HepG2 (cell line): ENCODE measurements around the gene CST4. TPM values are rescaled to one million over a fixed set of nuclear protein-coding genes. Genes with fewer than 3 reads are reported as not detected.

Experiments
- ATAC-seq: fragments of 200-7000 bp; cut with Tn5 transposase; 3 replicates; pipeline ENCODE4 v1.9.1; 2020; ENCODE audit warnings: mild to moderate bottlenecking, moderate library complexity
- BruUV-seq: library from RNA; stranded (reverse); fragments of 400-500 nt; replicated peaks from 2 replicates; lab custom pipeline; 2021; lab: Mats Ljungman, UMichigan
- CTCF ChIA-PET: fragments of 300-600 bp; formaldehyde crosslinking; extraction: SDS; loops from one replicate; lab custom pipeline; 2021; ENCODE audit warnings: low total read pairs, inconsistent platforms, low intra/inter-chr PET ratio; lab: Yijun Ruan, JAX
- POLR2A ChIA-PET: fragments of 350-600 bp; sonication (Branson Sonifier 250); formaldehyde crosslinking; loops from one replicate; lab custom pipeline; 2020; ENCODE audit warnings: antibody characterized with exemption, inconsistent platforms; lab: Yijun Ruan, JAX
- DNase-seq: peaks from one replicate; pipeline ENCODE4 v3.0.0-alpha.2; 2015; ENCODE audit warnings: low spot score
- FAIRE-seq: peaks from 3 replicates; lab custom pipeline; 2011; peaks lifted over from hg19 to GRCh38; lab: Jason Lieb, UNC
- H2AFZ ChIP-seq: one replicate; pipeline ENCODE4 v1.6.1; 2011; ENCODE audit warnings: low read length, inconsistent platforms
- H3K27ac ChIP-seq: fragments of 300-600 bp; 3 replicates; pipeline ENCODE4 v1.8.0; 2011; ENCODE audit warnings: mixed run types, mild to moderate bottlenecking, mixed read lengths, low read length, inconsistent platforms; ENCODE audit not compliant: insufficient read depth; ENCODE audit errors: extremely low read length
- H3K27me3 ChIP-seq, 2 experiments: fragments of 200-600 bp in 1 of 2; 2 replicates in 1 of 2; 3 replicates in 1 of 2; pipeline versions ENCODE4 v1.6.0 to v1.8.0; 2011; ENCODE audit warnings: low read length in 2 of 2, mild to moderate bottlenecking in 2 of 2, moderate library complexity in 2 of 2, inconsistent platforms in 1 of 2; ENCODE audit not compliant: insufficient read depth in 2 of 2, control insufficient read depth in 1 of 2
- H3K36me3 ChIP-seq, 2 experiments: fragments of 200-600 bp in 1 of 2; replicated peaks in 1 of 2; 2 replicates in 1 of 2; 3 replicates in 1 of 2; pipeline versions ENCODE4 v1.5.1 to v1.8.0; 2011; ENCODE audit warnings: low read length in 2 of 2, inconsistent platforms in 1 of 2; ENCODE audit not compliant: insufficient read depth in 2 of 2, control insufficient read depth in 1 of 2
- H3K4me1 ChIP-seq: 2 replicates; pipeline ENCODE4 v1.5.1; 2012; ENCODE audit warnings: low read length, inconsistent platforms; ENCODE audit not compliant: insufficient read depth
- H3K4me2 ChIP-seq: 2 replicates; pipeline ENCODE4 v1.6.0; 2011; ENCODE audit warnings: low read depth, low read length, inconsistent platforms
- H3K4me3 ChIP-seq, 3 experiments: fragments of 200-600 bp in 1 of 3; sonication (generic), shearing (Covaris generic) in 1 of 3; replicated peaks in 1 of 3; 2 replicates each; pipeline ENCODE4 v1.5.1; 2011 to 2016; ENCODE audit warnings: low read length in 3 of 3, inconsistent platforms in 2 of 3, low read depth in 2 of 3, mild to moderate bottlenecking in 2 of 3, control low read depth in 1 of 3, mixed read lengths in 1 of 3; ENCODE audit not compliant: insufficient read depth in 1 of 3
- H3K79me2 ChIP-seq: one replicate; pipeline ENCODE4 v1.6.1; 2011; ENCODE audit warnings: low read length, inconsistent platforms; ENCODE audit not compliant: insufficient read depth
- H3K9ac ChIP-seq: 2 replicates; pipeline ENCODE4 v1.6.0; 2011; ENCODE audit warnings: mild to moderate bottlenecking, low read depth, low read length, inconsistent platforms; ENCODE audit not compliant: insufficient read depth
- H3K9me3 ChIP-seq: 2 replicates; pipeline ENCODE4 v1.5.1; 2012; ENCODE audit warnings: mild to moderate bottlenecking, low read length
- H4K20me1 ChIP-seq: 2 replicates; pipeline ENCODE4 v1.6.0; 2011; ENCODE audit warnings: inconsistent platforms, mild to moderate bottlenecking, low read length, moderate library complexity; ENCODE audit not compliant: insufficient read depth
- ATAD3A ChIP-seq: sonication (generic); formaldehyde crosslinking; IDR thresholded peaks from 2 replicates; pipeline ENCODE4 v1.4.0; 2020; ENCODE audit warnings: missing genetic modification reagents
- GATAD1 ChIP-seq: IDR thresholded peaks from 2 replicates; pipeline ENCODE4 v1.6.1; 2016; ENCODE audit warnings: missing genetic modification reagents, missing compliant biosample characterization
- MEIS1 ChIP-seq: sonication (generic); formaldehyde crosslinking; IDR thresholded peaks from 2 replicates; pipeline ENCODE4 v1.9.0; 2021; ENCODE audit warnings: mild to moderate bottlenecking, missing genetic modification reagents, moderate library complexity, borderline replicate concordance
- RBFOX2 ChIP-seq: fragments of 200-400 bp; formaldehyde crosslinking; IDR thresholded peaks from 2 replicates; pipeline ENCODE4 v1.6.1; 2017; ENCODE audit warnings: low read depth, mild to moderate bottlenecking, low read length
- SETDB1 ChIP-seq: sonication (generic); formaldehyde crosslinking; IDR thresholded peaks from 2 replicates; pipeline ENCODE4 v1.5.1; 2020; ENCODE audit warnings: missing genetic modification reagents, mild to moderate bottlenecking, borderline replicate concordance
- ZNF10 ChIP-seq: sonication (generic); formaldehyde crosslinking; IDR thresholded peaks from 2 replicates; pipeline ENCODE4 v1.4.0; 2020; ENCODE audit warnings: mild to moderate bottlenecking, low read depth, missing genetic modification reagents, borderline replicate concordance
- ZNF317 ChIP-seq: sonication (generic); formaldehyde crosslinking; IDR thresholded peaks from 2 replicates; pipeline ENCODE4 v1.5.0; 2020; ENCODE audit warnings: mild to moderate bottlenecking, missing genetic modification reagents
- ZNF737 ChIP-seq: sonication (generic); formaldehyde crosslinking; IDR thresholded peaks from 2 replicates; pipeline ENCODE4 v1.5.0; 2020; ENCODE audit warnings: missing genetic modification reagents, mild to moderate bottlenecking, borderline replicate concordance
- WGBS: methylation state at CpG from one replicate; pipeline ENCODE4 v1.1.6; 2017; ENCODE audit warnings: low lambda C conversion rate; 5-methylcytosine and 5-hydroxymethylcytosine counted together
- in situ Hi-C: cut with HindIII; loops from 2 replicates; pipeline ENCODE4 v1.10.0; 2017; ENCODE audit warnings: low pct_unique_long_range_greater_than_20kb; ENCODE audit not compliant: extremely low pct_ligation_motif_present
- intact Hi-C: fragments of 100-400 bp; cut with micrococcal nuclease; formaldehyde crosslinking; loops from one replicate; pipeline ENCODE4 v1.10.0; 2022; ENCODE audit not compliant: unreplicated experiment
- polyA plus RNA-seq, 8 experiments: library from polyadenylated mRNA; depleted of rRNA in 3 of 8; stranded (reverse) in 7 of 8; unstranded in 1 of 8; fragments of >200 nt; fragmentation: Illumina TruSeq in 4 of 8; extraction: Trizol in 4 of 8; gene quantifications; 2 replicates each; pipeline versions ENCODE4 v1.2.1 to v1.2.3, GENCODE V29; 2011 to 2016; ENCODE audit warnings: low read depth in 4 of 8, missing spikeins in 1 of 8, mixed read lengths in 1 of 8; ENCODE audit not compliant: insufficient read depth in 1 of 8
- total RNA-seq, 5 experiments: library from RNA; depleted of rRNA; stranded (reverse); fragments of >200 nt; fragmentation: Illumina TruSeq; extraction: Trizol; gene quantifications; 2 replicates each; pipeline ENCODE4 v1.2.3, GENCODE V29; 2016; ENCODE audit warnings: low read depth in 1 of 5
- TF ChIP-seq, protein P1 (sequence below): sonication (generic); formaldehyde crosslinking; IDR thresholded peaks from 2 replicates; pipeline ENCODE4 v1.4.0; 2020; ENCODE audit warnings: low read depth, mild to moderate bottlenecking, missing genetic modification reagents
- TF ChIP-seq, protein P2 (sequence below): sonication (generic); formaldehyde crosslinking; conservative IDR thresholded peaks from 2 replicates; pipeline ENCODE4 v1.8.0; 2022; ENCODE audit warnings: mild to moderate bottlenecking, moderate library complexity, missing genetic modification reagents
- TF ChIP-seq, protein P3 (sequence below): sonication (generic); formaldehyde crosslinking; IDR thresholded peaks from 2 replicates; pipeline ENCODE4 v1.4.0; 2020; ENCODE audit warnings: missing genetic modification reagents, borderline replicate concordance
- TF ChIP-seq, protein P4 (sequence below): sonication (generic); formaldehyde crosslinking; IDR thresholded peaks from 2 replicates; pipeline ENCODE4 v1.5.0; 2020; ENCODE audit warnings: missing genetic modification reagents
- TF ChIP-seq, protein P5 (sequence below): sonication (generic); formaldehyde crosslinking; IDR thresholded peaks from 2 replicates; pipeline ENCODE4 v1.4.0; 2020; ENCODE audit warnings: mild to moderate bottlenecking, missing genetic modification reagents

The CST4 gene
- total and polyA plus RNA-seq, 2 of the 13 experiments (the other 11 are each of a cell fraction or from before 2014, with no cell fraction given), result not detected

DNA sequence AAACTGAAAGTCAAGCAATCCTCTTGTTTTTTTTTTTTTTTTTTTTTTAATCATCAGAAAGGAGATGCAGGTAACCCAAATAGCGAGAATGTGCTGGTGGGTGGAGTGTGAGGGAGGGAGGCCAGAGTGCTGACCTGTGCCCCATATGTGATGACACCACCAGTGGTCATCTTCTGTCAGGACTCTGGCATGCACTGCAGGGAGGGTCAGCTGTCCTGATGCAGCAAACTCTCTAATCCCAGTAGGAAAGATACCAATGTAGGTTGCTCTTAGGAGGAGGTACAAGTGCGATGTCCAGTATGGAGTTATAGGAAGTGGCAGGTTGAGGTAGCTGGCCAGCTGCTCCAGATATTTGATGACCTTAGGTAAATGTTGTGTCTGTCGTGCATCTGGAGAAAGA is 2.8 kb upstream of the CST4 start (continued):
- TF ChIP-seq, protein P1, sequence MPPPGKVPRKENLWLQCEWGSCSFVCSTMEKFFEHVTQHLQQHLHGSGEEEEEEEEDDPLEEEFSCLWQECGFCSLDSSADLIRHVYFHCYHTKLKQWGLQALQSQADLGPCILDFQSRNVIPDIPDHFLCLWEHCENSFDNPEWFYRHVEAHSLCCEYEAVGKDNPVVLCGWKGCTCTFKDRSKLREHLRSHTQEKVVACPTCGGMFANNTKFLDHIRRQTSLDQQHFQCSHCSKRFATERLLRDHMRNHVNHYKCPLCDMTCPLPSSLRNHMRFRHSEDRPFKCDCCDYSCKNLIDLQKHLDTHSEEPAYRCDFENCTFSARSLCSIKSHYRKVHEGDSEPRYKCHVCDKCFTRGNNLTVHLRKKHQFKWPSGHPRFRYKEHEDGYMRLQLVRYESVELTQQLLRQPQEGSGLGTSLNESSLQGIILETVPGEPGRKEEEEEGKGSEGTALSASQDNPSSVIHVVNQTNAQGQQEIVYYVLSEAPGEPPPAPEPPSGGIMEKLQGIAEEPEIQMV (CRISPR knock-in tag), result no peak
- TF ChIP-seq, all 625 proteins: peak for 0

- H3K4me1 ChIP-seq, result peaks cover 23% of the 10 kb centered on the region
- no peak overlapping the region for H3K27ac ChIP-seq
- POLR2A ChIA-PET, result no interaction called here
- FAIRE-seq (no peak), DNase-seq (no peak), ATAC-seq (no peak)
- no peaks in the 10 kb centered on the region for H4K20me1 ChIP-seq
- H3K27me3 ChIP-seq, result peaks cover 1 to 14% of the 10 kb centered on the region in 2 experiments; a peak in 3 of 5 replicates
- in situ Hi-C loops, result no loop called here
- H3K4me3 ChIP-seq, result no peak overlapping the region
- CTCF ChIA-PET, result no interaction called here
- H3K9ac ChIP-seq, result no peak overlapping the region
- no peak overlapping the region for H2AFZ ChIP-seq
- no TSS peak for BruUV-seq
- intact Hi-C loops, result no loop called here
- H3K9me3 ChIP-seq, result no peaks in the 10 kb centered on the region
- no peak overlapping the region for H3K4me2 ChIP-seq
- no peaks in the 10 kb centered on the region for H3K79me2 ChIP-seq
- H3K36me3 ChIP-seq, result no peaks in the 10 kb centered on the region
- WGBS, result 17% methylated on average over 7 of the region's 8 CpGs
- TF ChIP-seq GATAD1 (CRISPR knock-in tag) (no peak), RBFOX2 (no peak), SETDB1 (CRISPR knock-in tag) (no peak), ATAD3A (no peak), ZNF737 (CRISPR knock-in tag) (no peak), ZNF317 (CRISPR knock-in tag) (no peak), MEIS1 (CRISPR knock-in tag) (no peak), ZNF10 (CRISPR knock-in tag) (no peak)
- TF ChIP-seq, protein P2, sequence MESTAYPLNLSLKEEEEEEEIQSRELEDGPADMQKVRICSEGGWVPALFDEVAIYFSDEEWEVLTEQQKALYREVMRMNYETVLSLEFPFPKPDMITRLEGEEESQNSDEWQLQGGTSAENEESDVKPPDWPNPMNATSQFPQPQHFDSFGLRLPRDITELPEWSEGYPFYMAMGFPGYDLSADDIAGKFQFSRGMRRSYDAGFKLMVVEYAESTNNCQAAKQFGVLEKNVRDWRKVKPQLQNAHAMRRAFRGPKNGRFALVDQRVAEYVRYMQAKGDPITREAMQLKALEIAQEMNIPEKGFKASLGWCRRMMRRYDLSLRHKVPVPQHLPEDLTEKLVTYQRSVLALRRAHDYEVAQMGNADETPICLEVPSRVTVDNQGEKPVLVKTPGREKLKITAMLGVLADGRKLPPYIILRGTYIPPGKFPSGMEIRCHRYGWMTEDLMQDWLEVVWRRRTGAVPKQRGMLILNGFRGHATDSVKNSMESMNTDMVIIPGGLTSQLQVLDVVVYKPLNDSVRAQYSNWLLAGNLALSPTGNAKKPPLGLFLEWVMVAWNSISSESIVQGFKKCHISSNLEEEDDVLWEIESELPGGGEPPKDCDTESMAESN (CRISPR knock-in tag), result no peak
- TF ChIP-seq, protein P3, sequence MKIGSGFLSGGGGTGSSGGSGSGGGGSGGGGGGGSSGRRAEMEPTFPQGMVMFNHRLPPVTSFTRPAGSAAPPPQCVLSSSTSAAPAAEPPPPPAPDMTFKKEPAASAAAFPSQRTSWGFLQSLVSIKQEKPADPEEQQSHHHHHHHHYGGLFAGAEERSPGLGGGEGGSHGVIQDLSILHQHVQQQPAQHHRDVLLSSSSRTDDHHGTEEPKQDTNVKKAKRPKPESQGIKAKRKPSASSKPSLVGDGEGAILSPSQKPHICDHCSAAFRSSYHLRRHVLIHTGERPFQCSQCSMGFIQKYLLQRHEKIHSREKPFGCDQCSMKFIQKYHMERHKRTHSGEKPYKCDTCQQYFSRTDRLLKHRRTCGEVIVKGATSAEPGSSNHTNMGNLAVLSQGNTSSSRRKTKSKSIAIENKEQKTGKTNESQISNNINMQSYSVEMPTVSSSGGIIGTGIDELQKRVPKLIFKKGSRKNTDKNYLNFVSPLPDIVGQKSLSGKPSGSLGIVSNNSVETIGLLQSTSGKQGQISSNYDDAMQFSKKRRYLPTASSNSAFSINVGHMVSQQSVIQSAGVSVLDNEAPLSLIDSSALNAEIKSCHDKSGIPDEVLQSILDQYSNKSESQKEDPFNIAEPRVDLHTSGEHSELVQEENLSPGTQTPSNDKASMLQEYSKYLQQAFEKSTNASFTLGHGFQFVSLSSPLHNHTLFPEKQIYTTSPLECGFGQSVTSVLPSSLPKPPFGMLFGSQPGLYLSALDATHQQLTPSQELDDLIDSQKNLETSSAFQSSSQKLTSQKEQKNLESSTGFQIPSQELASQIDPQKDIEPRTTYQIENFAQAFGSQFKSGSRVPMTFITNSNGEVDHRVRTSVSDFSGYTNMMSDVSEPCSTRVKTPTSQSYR (CRISPR knock-in tag), result no peak
- TF ChIP-seq, protein P4, sequence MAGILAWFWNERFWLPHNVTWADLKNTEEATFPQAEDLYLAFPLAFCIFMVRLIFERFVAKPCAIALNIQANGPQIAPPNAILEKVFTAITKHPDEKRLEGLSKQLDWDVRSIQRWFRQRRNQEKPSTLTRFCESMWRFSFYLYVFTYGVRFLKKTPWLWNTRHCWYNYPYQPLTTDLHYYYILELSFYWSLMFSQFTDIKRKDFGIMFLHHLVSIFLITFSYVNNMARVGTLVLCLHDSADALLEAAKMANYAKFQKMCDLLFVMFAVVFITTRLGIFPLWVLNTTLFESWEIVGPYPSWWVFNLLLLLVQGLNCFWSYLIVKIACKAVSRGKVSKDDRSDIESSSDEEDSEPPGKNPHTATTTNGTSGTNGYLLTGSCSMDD (CRISPR knock-in tag), result no peak
- TF ChIP-seq, protein P5, sequence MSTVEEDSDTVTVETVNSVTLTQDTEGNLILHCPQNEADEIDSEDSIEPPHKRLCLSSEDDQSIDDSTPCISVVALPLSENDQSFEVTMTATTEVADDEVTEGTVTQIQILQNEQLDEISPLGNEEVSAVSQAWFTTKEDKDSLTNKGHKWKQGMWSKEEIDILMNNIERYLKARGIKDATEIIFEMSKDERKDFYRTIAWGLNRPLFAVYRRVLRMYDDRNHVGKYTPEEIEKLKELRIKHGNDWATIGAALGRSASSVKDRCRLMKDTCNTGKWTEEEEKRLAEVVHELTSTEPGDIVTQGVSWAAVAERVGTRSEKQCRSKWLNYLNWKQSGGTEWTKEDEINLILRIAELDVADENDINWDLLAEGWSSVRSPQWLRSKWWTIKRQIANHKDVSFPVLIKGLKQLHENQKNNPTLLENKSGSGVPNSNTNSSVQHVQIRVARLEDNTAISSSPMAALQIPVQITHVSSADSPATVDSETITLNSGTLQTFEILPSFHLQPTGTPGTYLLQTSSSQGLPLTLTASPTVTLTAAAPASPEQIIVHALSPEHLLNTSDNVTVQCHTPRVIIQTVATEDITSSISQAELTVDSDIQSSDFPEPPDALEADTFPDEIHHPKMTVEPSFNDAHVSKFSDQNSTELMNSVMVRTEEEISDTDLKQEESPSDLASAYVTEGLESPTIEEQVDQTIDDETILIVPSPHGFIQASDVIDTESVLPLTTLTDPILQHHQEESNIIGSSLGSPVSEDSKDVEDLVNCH (CRISPR knock-in tag), result no peak
These were observed 1.7 kb upstream of the CST4 start for GRCh38 chr20:23690581-23690980.
